T-helper 2 cell treated with Interferon-gamma antibody and Interleukin-4, amounts not matched to agents 5 μg/mL and 100 μg/mL, for 36 hours (primary cell): ENCODE results near the gene ASTN1.

Experiments
- DNase-seq: peaks from one replicate; pipeline ENCODE4 v3.0.0; 2021; ENCODE audit warnings: low spot score
- H3K27ac Mint-ChIP-seq: one replicate; pipeline ENCODE4 v1.8.0; 2021; ENCODE audit warnings: mild to moderate bottlenecking, mixed read lengths
- H3K27me3 Mint-ChIP-seq: one replicate; pipeline ENCODE4 v1.8.0; 2021; ENCODE audit warnings: low read depth, mixed read lengths
- H3K36me3 Mint-ChIP-seq: one replicate; pipeline ENCODE4 v1.8.0; 2021; ENCODE audit warnings: low read depth, mixed read lengths
- H3K4me1 Mint-ChIP-seq: one replicate; pipeline ENCODE4 v1.8.0; 2021; ENCODE audit warnings: low read depth, mixed read lengths
- H3K4me3 Mint-ChIP-seq: one replicate; pipeline ENCODE4 v1.8.0; 2022; ENCODE audit warnings: mild to moderate bottlenecking, moderate library complexity, mixed read lengths
- H3K9me3 Mint-ChIP-seq: one replicate; pipeline ENCODE4 v1.8.0; 2021; ENCODE audit warnings: mixed read lengths

The ASTN1 gene

DNA sequence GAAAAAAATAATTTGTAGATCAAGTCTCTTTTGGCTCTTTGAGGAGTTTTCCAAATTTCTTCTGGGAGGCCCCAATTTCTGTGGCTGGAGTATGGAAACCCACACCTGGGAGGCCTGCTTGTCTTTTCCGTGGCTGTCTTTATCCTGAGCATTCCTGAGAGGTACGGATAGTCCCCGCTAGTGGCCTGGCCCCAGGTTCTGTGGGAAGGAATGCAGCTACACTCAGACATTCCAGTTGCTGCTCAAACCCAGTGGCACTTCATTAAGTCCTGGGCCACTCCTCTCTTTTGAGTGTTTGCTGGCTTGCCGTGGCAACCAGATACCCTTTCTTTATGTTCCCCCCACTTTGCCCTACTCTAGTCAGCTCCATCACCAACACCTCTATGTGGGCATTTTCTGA is 310.4 kb downstream of the ASTN1 start:
- Mint-ChIP-seq H3K9me3 (no peaks in the 10 kb centered on the region), H3K27ac (no peak overlapping the region), H3K36me3 (no peaks in the 10 kb centered on the region), H3K4me3 (no peak overlapping the region), H3K4me1 (no peaks in the 10 kb centered on the region), H3K27me3 (no peaks in the 10 kb centered on the region)
- no peak for DNase-seq

DNA sequence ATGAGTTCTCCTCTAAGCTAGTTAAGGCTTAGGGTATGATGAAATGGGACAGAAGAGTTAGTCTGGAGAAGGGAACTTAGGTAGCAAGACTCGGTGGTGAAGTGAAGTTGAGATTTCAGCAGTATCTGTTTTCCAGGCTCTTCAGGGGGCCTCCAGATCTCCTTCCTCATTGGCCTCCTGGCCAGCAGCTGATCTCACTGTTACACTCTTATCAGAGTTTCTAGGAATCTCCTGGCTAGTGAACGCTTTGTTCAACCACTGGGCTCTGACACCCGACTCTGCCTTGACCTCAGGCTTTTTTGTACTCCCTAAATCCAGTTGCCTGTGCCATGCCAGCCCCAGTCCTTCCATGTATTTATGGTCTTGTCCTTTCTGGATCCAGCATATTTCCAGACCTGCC is 311.0 kb downstream of the ASTN1 start:
- Mint-ChIP-seq H3K27me3 (no peaks in the 10 kb centered on the region), H3K4me3 (no peak overlapping the region)
- DNase-seq, result no peak

DNA sequence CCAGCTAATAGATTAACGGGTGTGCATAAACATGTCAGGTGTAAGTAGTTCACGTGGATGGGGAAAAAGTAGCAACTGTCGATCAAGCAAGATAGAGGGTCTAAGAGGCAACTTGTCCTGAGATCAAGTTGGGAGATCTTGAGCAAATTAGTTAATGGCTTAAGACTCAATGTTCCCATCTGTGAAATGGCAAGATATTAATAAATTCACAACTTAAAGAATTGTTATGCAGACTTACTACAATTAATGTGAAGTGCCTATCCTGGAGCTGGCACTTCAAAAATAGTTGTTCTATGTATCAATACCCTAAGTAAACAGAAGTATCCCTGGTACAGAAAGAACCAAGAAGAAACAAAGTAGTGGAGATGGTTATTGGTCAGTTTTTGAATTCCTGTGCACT is 312.4 kb downstream of the ASTN1 start:
- Mint-ChIP-seq H3K9me3 (no peaks in the 10 kb centered on the region), H3K36me3 (no peaks in the 10 kb centered on the region), H3K4me1 (no peaks in the 10 kb centered on the region), H3K4me3 (no peak overlapping the region), H3K27ac (no peak overlapping the region), H3K27me3 (no peaks in the 10 kb centered on the region)
- DNase-seq, result no peak

More for the DNA sequence above, 311.0 kb downstream of the ASTN1 start:
- no peak overlapping the region for H3K27ac Mint-ChIP-seq
- H3K4me1 Mint-ChIP-seq, result no peaks in the 10 kb centered on the region
- H3K9me3 Mint-ChIP-seq, result no peaks in the 10 kb centered on the region
- H3K36me3 Mint-ChIP-seq, result no peaks in the 10 kb centered on the region

DNA sequence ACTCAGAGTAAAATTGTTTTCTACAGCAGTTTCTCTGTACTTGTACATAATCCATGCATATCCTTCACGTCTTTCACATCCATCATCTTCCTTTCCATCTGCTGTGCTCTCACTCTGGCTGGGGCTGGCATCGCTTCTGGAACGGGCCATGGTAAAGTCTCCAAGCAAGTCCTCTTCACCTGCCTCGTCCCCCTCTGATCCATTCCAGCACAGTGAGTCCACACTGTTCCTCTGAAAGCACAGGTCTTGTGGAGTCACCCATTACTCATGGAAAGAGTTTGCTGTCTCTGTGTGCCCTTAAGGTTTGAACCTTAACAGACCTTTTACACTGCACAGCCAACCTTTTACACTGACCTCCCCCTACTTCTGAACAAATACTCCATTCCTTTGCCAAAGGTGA is 313.6 kb downstream of the ASTN1 start:
- Mint-ChIP-seq H3K27me3 (no peaks in the 10 kb centered on the region), H3K27ac (no peak overlapping the region), H3K4me3 (no peak overlapping the region), H3K9me3 (no peaks in the 10 kb centered on the region), H3K36me3 (no peaks in the 10 kb centered on the region), H3K4me1 (no peaks in the 10 kb centered on the region)
- no peak for DNase-seq

DNA sequence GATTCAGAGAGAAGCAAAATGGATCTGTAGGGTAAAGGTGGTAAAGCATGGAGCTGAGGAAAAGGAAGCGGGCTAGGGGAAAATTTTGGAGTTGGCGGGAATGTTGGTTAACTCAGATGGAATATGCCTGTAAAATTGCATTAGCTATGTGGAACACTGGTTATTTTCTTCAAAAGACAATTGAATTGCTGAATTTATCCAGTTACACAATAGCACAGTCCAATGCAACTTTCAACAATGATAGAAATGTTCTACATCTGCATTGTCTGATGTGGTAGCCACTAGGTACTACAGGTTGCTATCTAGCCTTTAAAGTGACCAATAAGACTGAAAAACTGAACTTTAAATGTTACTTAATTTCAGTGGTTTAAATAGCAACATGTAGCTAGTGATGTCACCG is 315.2 kb downstream of the ASTN1 start:
- H3K27me3 Mint-ChIP-seq, result no peaks in the 10 kb centered on the region
- no peaks in the 10 kb centered on the region for H3K9me3 Mint-ChIP-seq
- H3K36me3 Mint-ChIP-seq, result no peaks in the 10 kb centered on the region
- H3K4me1 Mint-ChIP-seq, result no peaks in the 10 kb centered on the region
- H3K4me3 Mint-ChIP-seq, result no peak overlapping the region
- no peak for DNase-seq
- H3K27ac Mint-ChIP-seq, result no peak overlapping the region

DNA sequence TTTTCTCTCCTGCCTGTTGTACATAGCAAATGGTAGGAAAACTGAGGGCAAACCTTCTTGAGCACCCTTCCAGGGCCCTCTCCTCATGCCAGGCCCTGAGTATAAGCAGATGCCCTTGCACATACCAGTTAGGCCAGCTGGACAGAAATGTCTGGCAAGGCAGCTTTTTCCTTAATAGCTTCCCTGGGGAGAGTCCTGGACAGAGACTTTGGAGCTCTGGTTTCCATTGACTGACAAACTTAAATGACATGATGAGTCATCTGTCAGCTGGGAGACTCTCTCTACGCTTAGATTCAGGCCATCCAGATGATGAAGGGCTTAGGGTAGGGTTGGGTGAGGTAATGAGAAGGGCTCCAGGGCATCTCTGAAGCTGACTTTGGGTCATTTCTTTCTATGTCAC is 317.5 kb downstream of the ASTN1 start:
- H3K4me1 Mint-ChIP-seq, result no peaks in the 10 kb centered on the region
- DNase-seq, result no peak
- no peaks in the 10 kb centered on the region for H3K36me3 Mint-ChIP-seq
- H3K9me3 Mint-ChIP-seq, result no peaks in the 10 kb centered on the region
- H3K27me3 Mint-ChIP-seq, result no peaks in the 10 kb centered on the region
- H3K4me3 Mint-ChIP-seq, result no peak overlapping the region
- no peak overlapping the region for H3K27ac Mint-ChIP-seq

DNA sequence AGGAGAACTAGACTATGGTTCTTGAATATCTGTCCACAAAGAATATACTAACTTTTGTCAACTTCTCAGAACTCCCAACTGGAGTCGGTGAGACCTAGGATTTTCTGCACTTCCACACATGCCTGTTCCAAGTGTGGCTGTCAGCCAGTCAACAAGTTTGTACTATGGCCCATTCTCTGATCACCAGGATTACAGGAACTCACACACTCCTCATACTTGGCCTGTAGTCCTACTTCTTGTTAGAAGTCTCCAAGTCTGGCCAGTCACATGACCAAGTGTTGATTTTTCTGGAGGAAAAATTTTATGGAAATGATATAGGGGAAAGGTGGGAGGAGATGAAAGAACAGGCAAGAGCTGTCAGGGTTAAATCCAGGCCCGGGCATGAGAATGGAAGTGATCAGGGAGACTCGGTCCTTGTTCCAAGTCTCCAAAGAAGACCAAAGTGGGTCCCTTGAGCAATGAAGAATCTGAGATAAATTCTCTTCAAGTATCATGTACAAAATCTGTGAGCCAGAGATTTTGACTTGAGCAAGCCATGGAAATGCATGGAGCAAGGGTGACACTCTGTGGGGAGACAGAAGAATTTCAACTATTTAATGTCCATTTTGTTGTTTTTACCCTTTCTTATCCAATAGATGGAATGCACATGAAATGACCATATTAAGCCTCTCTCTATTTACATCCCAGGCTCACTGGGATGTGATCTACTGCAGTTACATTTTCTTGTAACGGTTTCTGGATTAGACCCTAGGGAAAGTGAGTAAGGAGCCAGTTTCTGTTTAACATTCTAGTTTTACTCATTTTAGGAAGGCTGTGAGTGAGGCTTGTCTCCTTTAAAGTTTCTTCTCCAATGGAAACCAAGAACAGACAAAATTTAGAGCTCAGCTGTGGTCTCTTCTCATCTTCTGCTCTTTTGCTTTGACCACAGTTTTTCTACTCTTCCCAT is 320.9 kb downstream of the ASTN1 start:
- DNase-seq, result no peak
- Mint-ChIP-seq H3K9me3 (no peaks in the 10 kb centered on the region), H3K4me3 (no peak overlapping the region), H3K27ac (no peak overlapping the region), H3K36me3 (no peaks in the 10 kb centered on the region), H3K27me3 (no peaks in the 10 kb centered on the region), H3K4me1 (no peaks in the 10 kb centered on the region)

DNA sequence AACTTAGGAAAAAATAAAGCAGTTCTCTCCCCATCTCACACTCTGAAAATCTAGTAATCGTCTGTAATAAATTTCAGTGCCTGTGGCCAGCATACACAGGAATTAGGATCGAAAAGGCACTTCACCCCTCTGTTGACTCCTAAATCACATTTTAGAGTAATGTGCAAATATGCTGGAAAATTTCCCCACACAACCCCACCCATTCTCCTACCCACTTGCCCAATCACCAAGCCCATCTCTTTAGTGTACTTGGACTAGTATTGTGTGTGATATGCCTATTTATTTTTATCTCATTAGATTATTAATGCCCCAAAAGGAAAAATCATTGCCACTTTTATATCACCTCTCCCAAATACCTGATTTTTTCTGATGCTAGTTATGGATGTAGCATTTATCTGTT is 323.3 kb downstream of the ASTN1 start:
- DNase-seq, result no peak
- H3K4me1 Mint-ChIP-seq, result no peaks in the 10 kb centered on the region
- no peak overlapping the region for H3K27ac Mint-ChIP-seq
- no peaks in the 10 kb centered on the region for H3K27me3 Mint-ChIP-seq
- H3K36me3 Mint-ChIP-seq, result no peaks in the 10 kb centered on the region
- H3K4me3 Mint-ChIP-seq, result no peak overlapping the region
- no peaks in the 10 kb centered on the region for H3K9me3 Mint-ChIP-seq

DNA sequence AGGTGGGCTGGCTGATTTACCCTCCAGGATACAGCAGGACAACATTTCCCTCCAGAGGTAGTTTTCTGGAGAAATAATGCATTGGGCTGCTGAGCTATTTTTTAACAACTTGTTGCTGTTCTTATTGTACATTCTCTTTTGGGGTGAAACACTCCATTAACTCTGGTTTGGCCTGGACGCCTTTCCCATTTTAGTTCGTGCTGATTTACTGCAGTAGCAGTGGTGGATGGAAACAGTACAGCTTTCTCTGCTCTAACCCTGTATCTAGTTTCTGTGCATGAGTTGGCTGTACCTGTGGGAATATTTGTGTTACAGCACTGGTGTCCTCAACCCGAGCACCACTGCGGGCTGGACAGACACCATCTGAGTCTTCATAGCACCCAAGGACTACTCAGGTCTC is 325.3 kb downstream of the ASTN1 start:
- no peaks in the 10 kb centered on the region for H3K4me1 Mint-ChIP-seq
- H3K36me3 Mint-ChIP-seq, result no peaks in the 10 kb centered on the region
- H3K9me3 Mint-ChIP-seq, result no peaks in the 10 kb centered on the region
- no peak overlapping the region for H3K4me3 Mint-ChIP-seq
- no peak overlapping the region for H3K27ac Mint-ChIP-seq
- DNase-seq, result no peak
- no peaks in the 10 kb centered on the region for H3K27me3 Mint-ChIP-seq

DNA sequence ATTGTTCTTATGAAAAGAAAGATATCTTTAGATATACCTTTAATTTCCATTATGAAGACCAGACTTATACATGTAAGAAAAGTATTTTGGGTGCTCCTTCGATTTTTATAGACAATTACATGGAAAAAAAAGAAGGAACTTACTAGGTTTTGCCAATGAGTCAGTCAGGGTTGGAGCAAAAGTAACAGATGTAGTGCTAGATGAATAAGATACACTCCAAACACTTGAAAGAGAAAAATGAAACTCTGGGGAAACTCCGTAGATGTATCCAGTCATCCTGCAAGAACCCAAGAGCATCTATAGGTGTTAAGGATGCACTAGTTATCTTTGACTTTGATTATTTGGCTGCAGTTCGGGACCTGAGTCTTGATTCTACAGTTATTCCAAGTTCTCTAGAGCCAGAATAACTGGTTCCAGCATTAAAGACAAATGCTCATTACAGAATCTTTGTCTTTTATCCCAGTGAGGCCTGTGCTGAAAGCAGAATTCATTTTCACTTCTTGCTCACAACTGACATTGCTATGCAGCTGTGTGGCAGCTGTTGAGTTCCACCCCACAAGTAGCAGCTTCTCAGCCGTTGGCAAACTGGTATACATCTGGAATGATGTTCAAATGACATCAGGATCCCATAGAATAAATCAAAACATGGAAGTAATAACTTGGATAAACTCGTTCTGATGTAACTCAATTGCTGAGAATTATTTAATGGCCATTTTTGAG is 326.1 kb downstream of the ASTN1 start:
- no peak for DNase-seq
- no peak overlapping the region for H3K4me3 Mint-ChIP-seq
- no peaks in the 10 kb centered on the region for H3K4me1 Mint-ChIP-seq
- H3K36me3 Mint-ChIP-seq, result no peaks in the 10 kb centered on the region
- no peaks in the 10 kb centered on the region for H3K27me3 Mint-ChIP-seq
- no peak overlapping the region for H3K27ac Mint-ChIP-seq
- H3K9me3 Mint-ChIP-seq, result no peaks in the 10 kb centered on the region

DNA sequence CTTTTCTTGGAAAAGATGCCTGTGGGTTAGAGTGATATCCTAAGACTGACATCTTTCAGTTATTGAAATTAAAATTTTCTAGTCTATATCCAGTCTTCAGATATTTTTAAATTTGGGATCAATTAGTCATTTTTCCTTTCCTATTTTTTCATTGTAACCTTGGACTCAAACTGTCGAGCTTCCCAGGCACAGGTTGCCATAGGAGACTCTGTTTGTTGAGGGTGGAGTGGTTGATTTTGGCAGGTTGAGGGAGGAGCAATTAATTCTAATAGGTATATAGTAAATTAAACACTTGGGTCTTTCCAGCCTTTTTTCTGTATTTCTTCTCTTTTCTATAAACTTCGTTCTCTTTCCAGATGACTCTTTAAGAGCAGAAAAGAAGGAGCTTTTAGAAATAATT is 326.8 kb downstream of the ASTN1 start:
- no peaks in the 10 kb centered on the region for H3K9me3 Mint-ChIP-seq
- H3K36me3 Mint-ChIP-seq, result no peaks in the 10 kb centered on the region
- DNase-seq, result no peak
- no peaks in the 10 kb centered on the region for H3K4me1 Mint-ChIP-seq
- no peak overlapping the region for H3K27ac Mint-ChIP-seq
- H3K27me3 Mint-ChIP-seq, result no peaks in the 10 kb centered on the region
- no peak overlapping the region for H3K4me3 Mint-ChIP-seq

DNA sequence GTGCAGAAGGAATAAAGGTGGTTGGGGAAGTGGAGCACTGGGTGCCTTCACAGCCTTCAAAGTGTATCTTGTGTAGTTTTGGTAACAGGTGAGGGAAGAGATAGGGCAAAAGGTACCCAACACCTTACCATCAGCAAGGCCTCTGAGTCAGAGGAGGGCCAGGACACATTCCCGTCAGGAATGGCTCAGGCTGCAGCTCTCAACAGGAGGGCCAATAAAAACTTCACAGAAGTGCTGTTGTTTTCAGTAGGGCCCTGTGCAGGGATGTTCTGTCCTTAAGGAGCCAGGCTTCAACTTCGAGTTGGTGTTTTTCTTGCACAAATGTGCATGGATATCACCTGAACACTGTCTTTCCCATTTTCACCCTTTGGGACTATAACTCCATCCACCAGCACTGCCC is 333.4 kb downstream of the ASTN1 start:
- H3K4me1 Mint-ChIP-seq, result no peaks in the 10 kb centered on the region
- no peak overlapping the region for H3K4me3 Mint-ChIP-seq
- H3K27ac Mint-ChIP-seq, result no peak overlapping the region
- no peaks in the 10 kb centered on the region for H3K36me3 Mint-ChIP-seq
- H3K9me3 Mint-ChIP-seq, result no peaks in the 10 kb centered on the region
- no peaks in the 10 kb centered on the region for H3K27me3 Mint-ChIP-seq
- DNase-seq, result no peak

DNA sequence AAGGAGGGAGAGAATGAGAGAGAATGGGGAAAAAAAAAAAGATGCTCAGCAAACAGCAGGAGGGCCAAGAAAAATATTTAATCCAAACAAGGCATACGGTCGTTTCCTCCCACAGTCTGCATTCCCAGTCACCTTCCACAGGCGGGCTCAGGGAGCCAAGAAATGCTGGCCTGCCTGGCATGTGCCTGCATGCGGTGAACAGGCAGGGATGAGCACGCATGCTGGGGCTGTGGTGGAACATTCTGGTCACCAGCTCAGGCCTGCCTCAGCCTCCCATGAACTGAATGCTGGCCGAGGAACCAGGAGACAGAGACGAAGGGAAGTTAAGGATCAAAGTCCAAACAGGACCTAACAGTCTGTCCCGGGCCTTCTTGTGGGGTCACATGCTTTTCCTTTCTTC is 335.3 kb downstream of the ASTN1 start:
- no peak for DNase-seq
- H3K4me1 Mint-ChIP-seq, result no peaks in the 10 kb centered on the region
- no peaks in the 10 kb centered on the region for H3K36me3 Mint-ChIP-seq
- H3K4me3 Mint-ChIP-seq, result no peak overlapping the region
- no peak overlapping the region for H3K27ac Mint-ChIP-seq
- no peaks in the 10 kb centered on the region for H3K9me3 Mint-ChIP-seq
- no peaks in the 10 kb centered on the region for H3K27me3 Mint-ChIP-seq

DNA sequence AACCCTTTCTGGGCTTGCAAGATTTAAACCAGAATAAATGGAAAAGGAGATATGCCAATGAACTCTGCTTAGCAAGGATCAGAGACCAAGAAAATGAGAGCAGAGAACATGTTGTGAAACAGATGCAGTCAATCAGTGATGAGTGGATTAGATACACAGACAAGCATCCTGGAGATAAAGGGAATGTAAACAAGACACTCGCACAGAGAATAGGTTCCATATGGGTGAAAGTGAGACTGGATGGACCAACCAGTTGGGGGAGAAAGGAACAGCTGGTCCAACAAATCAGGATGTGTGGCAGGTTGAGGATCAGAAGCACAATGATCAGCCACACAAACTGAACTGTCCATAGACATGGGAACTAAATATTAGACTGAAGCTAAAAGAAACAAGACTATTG is 338.2 kb downstream of the ASTN1 start:
- Mint-ChIP-seq H3K9me3 (no peaks in the 10 kb centered on the region), H3K36me3 (no peaks in the 10 kb centered on the region), H3K4me1 (no peaks in the 10 kb centered on the region), H3K27me3 (no peaks in the 10 kb centered on the region), H3K27ac (no peak overlapping the region), H3K4me3 (no peak overlapping the region)
- no peak for DNase-seq
